H1 (cell line): ENCODE results near the gene TSPAN15. TPM values are rescaled to one million over a fixed set of nuclear protein-coding genes. Genes with fewer than 3 reads are reported as not detected.

Source experiments
- CTCF ChIA-PET: fragments of 300-600 bp; sonication (Branson Sonifier 250); formaldehyde crosslinking; loops from one replicate; lab custom pipeline; 2021; ENCODE audit not compliant: partially characterized antibody; lab: Charles Lee
- POLR2A ChIA-PET: fragments of 300-600 bp; sonication (Branson Sonifier 250); formaldehyde crosslinking; loops from one replicate; lab custom pipeline; 2021; ENCODE audit warnings: inconsistent platforms; ENCODE audit not compliant: partially characterized antibody; lab: Charles Lee
- DNase-seq, 2 experiments: peaks; one replicate each; pipeline versions ENCODE4 v3.0.0 to v3.0.0-alpha.2; 2010 to 2022; ENCODE audit warnings: low spot score in 2 of 2, low read depth in 1 of 2, mixed read lengths in 1 of 2
- FAIRE-seq: peaks from 2 replicates; lab custom pipeline; 2011; peaks lifted over from hg19 to GRCh38; lab: Jason Lieb, UNC
- H2AFZ ChIP-seq: 2 replicates; pipeline ENCODE4 v1.8.1; 2012; ENCODE audit warnings: low read length, inconsistent platforms
- H2AK5ac ChIP-seq: 2 replicates; pipeline ENCODE4 v1.6.1; 2013; ENCODE audit warnings: low read depth, low read length
- H2BK120ac ChIP-seq: replicated peaks from 2 replicates; pipeline ENCODE3; 2013; ENCODE audit warnings: low read depth, low read length, inconsistent platforms
- H2BK12ac ChIP-seq: 2 replicates; pipeline ENCODE4 v1.6.1; 2013; ENCODE audit warnings: low read depth, low read length
- H2BK15ac ChIP-seq: 2 replicates; pipeline ENCODE4 v1.6.1; 2013; ENCODE audit warnings: low read length
- H2BK20ac ChIP-seq: 2 replicates; pipeline ENCODE4 v1.6.1; 2013; ENCODE audit warnings: low read length
- H2BK5ac ChIP-seq: 2 replicates; pipeline ENCODE4 v1.6.1; 2013; ENCODE audit warnings: low read depth, low read length
- H3K14ac ChIP-seq: 2 replicates; pipeline ENCODE4 v1.6.1; 2013; ENCODE audit warnings: inconsistent platforms; ENCODE audit not compliant: insufficient read length
- H3K18ac ChIP-seq: 2 replicates; pipeline ENCODE4 v1.6.1; 2013; ENCODE audit warnings: low read length; ENCODE audit errors: extremely low read depth
- H3K23ac ChIP-seq: 2 replicates; pipeline ENCODE4 v1.6.1; 2013; ENCODE audit warnings: inconsistent platforms; ENCODE audit not compliant: insufficient read length
- H3K23me2 ChIP-seq: 2 replicates; pipeline ENCODE4 v1.6.1; 2013; ENCODE audit warnings: low read depth, low read length
- H3K27ac ChIP-seq: 2 replicates; pipeline ENCODE4 v1.6.1; 2011; ENCODE audit warnings: low read depth, low read length, inconsistent platforms
- H3K27me3 ChIP-seq, 4 experiments: replicated peaks in 1 of 4; 1 replicate in 1 of 4; 2 replicates in 3 of 4; pipeline versions ENCODE4 v1.6.1 to v1.8.1; 2011 to 2013; ENCODE audit warnings: low read length in 3 of 4, mild to moderate bottlenecking in 3 of 4, inconsistent platforms in 2 of 4, mixed read lengths in 2 of 4, moderate library complexity in 1 of 4; ENCODE audit not compliant: control insufficient read depth in 3 of 4, insufficient read depth in 3 of 4; ENCODE audit errors: extremely low read depth in 1 of 4
- H3K36me3 ChIP-seq, 4 experiments: 2 replicates each; pipeline versions ENCODE4 v1.6.1 to v1.8.1; 2011 to 2013; ENCODE audit warnings: mild to moderate bottlenecking in 4 of 4, low read length in 3 of 4, moderate library complexity in 2 of 4, control low read depth in 1 of 4, inconsistent platforms in 1 of 4; ENCODE audit not compliant: insufficient read depth in 4 of 4, control insufficient read depth in 2 of 4
- H3K4ac ChIP-seq: replicated peaks from 2 replicates; pipeline ENCODE3; 2013; ENCODE audit warnings: low read length, low read depth, mixed read lengths, inconsistent platforms; ENCODE audit not compliant: insufficient read length
- H3K4me1 ChIP-seq, 4 experiments: replicated peaks in 1 of 4; 1 replicate in 1 of 4; 2 replicates in 3 of 4; pipeline versions ENCODE4 v1.6.1 to v1.8.1; 2011 to 2013; ENCODE audit warnings: low read length in 3 of 4, inconsistent platforms in 2 of 4, mixed read lengths in 1 of 4; ENCODE audit not compliant: insufficient read depth in 4 of 4, control insufficient read depth in 3 of 4
- H3K4me2 ChIP-seq, 2 experiments: 2 replicates each; pipeline versions ENCODE4 v1.6.1 to v1.8.1; 2011 to 2013; ENCODE audit warnings: low read depth in 2 of 2, low read length in 2 of 2, control low read depth in 1 of 2, inconsistent platforms in 1 of 2, mild to moderate bottlenecking in 1 of 2; ENCODE audit not compliant: insufficient read depth in 1 of 2
- H3K4me3 ChIP-seq, 4 experiments: fragments of 200-600, 300-600 bp in 1 of 4; sonication (generic), shearing (Covaris generic), sonication (Bioruptor Twin) in 1 of 4; 2 replicates each; pipeline versions ENCODE4 v1.5.1 to v1.8.1; 2011 to 2016; ENCODE audit warnings: low read length in 4 of 4, low read depth in 3 of 4, control low read depth in 2 of 4, inconsistent platforms in 2 of 4, mild to moderate bottlenecking in 2 of 4, mixed read lengths in 1 of 4, moderate library complexity in 1 of 4; ENCODE audit not compliant: insufficient read depth in 2 of 4; ENCODE audit errors: extremely low read depth in 1 of 4
- H3K56ac ChIP-seq: replicated peaks from 2 replicates; pipeline ENCODE3; 2013; ENCODE audit warnings: low read depth, mild to moderate bottlenecking, mixed read lengths, low read length, inconsistent platforms; ENCODE audit not compliant: insufficient read length
- H3K79me1 ChIP-seq: 2 replicates; pipeline ENCODE4 v1.6.1; 2013; ENCODE audit warnings: low read depth, low read length, control low read depth
- H3K79me2 ChIP-seq, 2 experiments: 2 replicates each; pipeline versions ENCODE4 v1.6.1 to v1.8.1; 2012 to 2013; ENCODE audit warnings: low read length in 2 of 2, mild to moderate bottlenecking in 2 of 2, inconsistent platforms in 1 of 2; ENCODE audit not compliant: insufficient read depth in 2 of 2, control insufficient read depth in 1 of 2
- H3K9ac ChIP-seq, 4 experiments: replicated peaks in 1 of 4; 1 replicate in 1 of 4; 2 replicates in 3 of 4; pipeline versions ENCODE4 v1.6.1 to v1.8.1; 2011 to 2013; ENCODE audit warnings: low read depth in 3 of 4, low read length in 3 of 4, control low read depth in 2 of 4, mild to moderate bottlenecking in 2 of 4, moderate library complexity in 2 of 4, inconsistent platforms in 1 of 4; ENCODE audit errors: extremely low read depth in 1 of 4
- H3K9me3 ChIP-seq, 2 experiments: 2 replicates each; pipeline versions ENCODE4 v1.6.1 to v1.8.1; 2012 to 2013; ENCODE audit warnings: mild to moderate bottlenecking in 2 of 2, moderate library complexity in 2 of 2, control low read depth in 1 of 2, inconsistent platforms in 1 of 2, low read depth in 1 of 2, low read length in 1 of 2, mixed read lengths in 1 of 2; ENCODE audit not compliant: insufficient read depth in 2 of 2
- H4K20me1 ChIP-seq, 2 experiments: replicated peaks in 1 of 2; 2 replicates each; pipeline versions ENCODE3 to v1.8.1; 2011 to 2013; ENCODE audit warnings: inconsistent platforms in 2 of 2, low read length in 2 of 2, mild to moderate bottlenecking in 1 of 2; ENCODE audit not compliant: insufficient read depth in 2 of 2, control insufficient read depth in 1 of 2
- H4K5ac ChIP-seq: 2 replicates; pipeline ENCODE4 v1.6.1; 2013; ENCODE audit warnings: low read length, low read depth, mixed read lengths, inconsistent platforms; ENCODE audit not compliant: insufficient read length
- H4K8ac ChIP-seq: 2 replicates; pipeline ENCODE4 v1.8.0; 2013; ENCODE audit warnings: mild to moderate bottlenecking, moderate library complexity, low read length, inconsistent platforms; ENCODE audit not compliant: insufficient read depth; ENCODE audit errors: extremely low read depth
- H4K91ac ChIP-seq: replicated peaks from 2 replicates; pipeline ENCODE3; 2013; ENCODE audit warnings: low read length, mixed read lengths, inconsistent platforms; ENCODE audit not compliant: insufficient read length
- ASH2L ChIP-seq: fragments of 200-600, 300-600 bp; sonication (generic); IDR thresholded peaks from one replicate; pipeline ENCODE4 v1.7.1; 2017; ENCODE audit warnings: low read length
- ATF2 ChIP-seq: IDR thresholded peaks from 2 replicates; pipeline ENCODE4 v1.6.1; 2012; ENCODE audit warnings: low read length, inconsistent platforms
- CHD1 ChIP-seq: IDR thresholded peaks from 2 replicates; pipeline ENCODE4 v1.6.1; 2012; ENCODE audit warnings: low read depth, low read length, improper control_type of control experiment
- EGR1 ChIP-seq: IDR thresholded peaks from 2 replicates; pipeline ENCODE4 v1.6.1; 2011; ENCODE audit warnings: low read depth, low read length, borderline replicate concordance
- KDM4A ChIP-seq: IDR thresholded peaks from one replicate; pipeline ENCODE4 v1.7.1; 2012; ENCODE audit warnings: low read depth, mild to moderate bottlenecking, moderate library complexity, low read length, inconsistent platforms; ENCODE audit not compliant: severe bottlenecking
- POLR2A ChIP-seq, 2 experiments: IDR thresholded peaks; 1 replicate in 1 of 2; 2 replicates in 1 of 2; pipeline ENCODE4 v1.6.1; 2011; ENCODE audit warnings: low read depth in 2 of 2, low read length in 2 of 2, mild to moderate bottlenecking in 2 of 2; ENCODE audit errors: control extremely low read depth in 1 of 2
- POU5F1 ChIP-seq: IDR thresholded peaks from 2 replicates; pipeline ENCODE4 v1.6.1; 2011; ENCODE audit warnings: low read depth, mild to moderate bottlenecking, low read length, moderate library complexity
- RFX5 ChIP-seq: IDR thresholded peaks from 2 replicates; pipeline ENCODE4 v1.6.1; 2011; ENCODE audit warnings: low read depth, low read length, improper control_type of control experiment, borderline replicate concordance
- SUZ12 ChIP-seq: fragments of 200-600 bp; sonication (generic); IDR thresholded peaks from 2 replicates; pipeline ENCODE4 v1.6.1; 2012; ENCODE audit warnings: mild to moderate bottlenecking, inconsistent platforms, low read length, moderate library complexity, mixed read lengths
- TAF1 ChIP-seq: IDR thresholded peaks from 2 replicates; pipeline ENCODE4 v1.6.1; 2011; ENCODE audit warnings: mild to moderate bottlenecking, low read depth, low read length
- TEAD4 ChIP-seq: IDR thresholded peaks from 2 replicates; pipeline ENCODE4 v1.6.1; 2012; ENCODE audit warnings: low read depth, low read length, inconsistent platforms, mixed read lengths
- WGBS, 2 experiments: shearing (Covaris generic) in 1 of 2; methylation state at CpG; one replicate each; pipeline versions ENCODE4 v1.1.6 to v1.1.7; 2013 to 2015; ENCODE audit warnings: low lambda C conversion rate in 2 of 2, mixed read lengths in 2 of 2, inconsistent platforms in 1 of 2, low coverage in 1 of 2, missing lambda C conversion rate in 1 of 2; ENCODE audit not compliant: insufficient replicate concordance in 2 of 2, insufficient coverage in 1 of 2, insufficient read length in 1 of 2; ENCODE audit errors: extremely low coverage in 1 of 2, missing lambda C conversion rate in 1 of 2; 5-methylcytosine and 5-hydroxymethylcytosine counted together
- polyA plus RNA-seq, 7 experiments: library from polyadenylated mRNA; depleted of rRNA in 3 of 7; stranded (reverse) in 5 of 7; unstranded in 2 of 7; fragments of >200 nt in 5 of 7; fragments of 200-250 nt in 2 of 7; gene quantifications; 1 replicate in 5 of 7; 2 replicates in 1 of 7; 4 replicates in 1 of 7; pipeline versions ENCODE4 v1.2.1 to v1.2.3, GENCODE V29; 2011 to 2013; ENCODE audit warnings: missing spikeins in 2 of 7, mixed read lengths in 2 of 7
- total RNA-seq: library from RNA; stranded (reverse); fragmentation: NEBNext Ultra II Directional; extraction: Animal tissue kit (Norgen Biotek cat#: 25700); gene quantifications from 2 replicates; pipeline ENCODE4 v1.2.1, GENCODE V29; 2021
- TF ChIP-seq, protein P1 (sequence below): IDR thresholded peaks from 2 replicates; pipeline ENCODE4 v1.6.1; 2011; ENCODE audit warnings: low read depth, mild to moderate bottlenecking, low read length; ENCODE audit not compliant: insufficient read depth

TSPAN15 gene
- total and polyA plus RNA-seq, 2 of the 8 experiments (the other 6 are each of a cell fraction or from before 2014, with no cell fraction given), result 9.7 to 20.0 TPM

GRCh38 chr10:69481811-69482524, 30.7 kb downstream of the TSPAN15 start:
- no peak overlapping the region for H4K91ac ChIP-seq
- H3K14ac ChIP-seq, result no peak overlapping the region
- no peaks in the 10 kb centered on the region for H3K27me3 ChIP-seq
- H4K20me1 ChIP-seq, result no peaks in the 10 kb centered on the region
- no peaks in the 10 kb centered on the region for H3K79me2 ChIP-seq
- H3K4ac ChIP-seq, result no peak overlapping the region
- no peak overlapping the region for H2BK120ac ChIP-seq
- ChIA-PET CTCF (interaction anchor here (1.0 to 1.4 kb wide), 3 partner anchors 10 to 75 kb away, joined by 3 to 5 read pairs (median 3); partner anchors contain the start of gene TSPAN15), POLR2A (no interaction called here)
- H3K18ac ChIP-seq, result no peak overlapping the region
- H2AK5ac ChIP-seq, result no peak overlapping the region
- no peaks in the 10 kb centered on the region for H3K36me3 ChIP-seq
- H3K4me3 ChIP-seq, result no peak overlapping the region
- no peak overlapping the region for H2BK15ac ChIP-seq
- H2BK12ac ChIP-seq, result no peak overlapping the region
- no peak overlapping the region for H2AFZ ChIP-seq
- H3K9me3 ChIP-seq, result no peaks in the 10 kb centered on the region
- no peaks in the 10 kb centered on the region; a peak in 1 of 7 replicates for H3K4me1 ChIP-seq
- no peak overlapping the region for H3K56ac ChIP-seq
- no peaks in the 10 kb centered on the region for H3K79me1 ChIP-seq
- no peak overlapping the region for H3K9ac ChIP-seq
- H4K5ac ChIP-seq, result no peak overlapping the region
- H2BK5ac ChIP-seq, result no peak overlapping the region
- WGBS, 2 experiments, result 89% methylated on average over 4 of the region's 4 CpGs; no CpG with 5 or more reads in 1 of the 2 experiments
- no peak overlapping the region for H3K27ac ChIP-seq
- no peak overlapping the region for H2BK20ac ChIP-seq
- no peak overlapping the region for H3K4me2 ChIP-seq
- no peak overlapping the region for H4K8ac ChIP-seq
- H3K23me2 ChIP-seq, result no peaks in the 10 kb centered on the region
- DNase-seq (no peak), FAIRE-seq (no peak)
- no peak overlapping the region for H3K23ac ChIP-seq
- TF ChIP-seq TEAD4 (no peak), EGR1 (no peak), ATF2 (no peak), KDM4A (no peak), ASH2L (no peak), POLR2A (IDR thresholded peaks at IDR 0.05; ENCODE audit: control extremely low read depth in 1 of 2, low read depth in 2 of 2, low read length in 2 of 2) (no peak), CHD1 (no peak), RFX5 (no peak), POU5F1 (no peak), SUZ12 (no peak), TAF1 (no peak)
- TF ChIP-seq, protein P1, sequence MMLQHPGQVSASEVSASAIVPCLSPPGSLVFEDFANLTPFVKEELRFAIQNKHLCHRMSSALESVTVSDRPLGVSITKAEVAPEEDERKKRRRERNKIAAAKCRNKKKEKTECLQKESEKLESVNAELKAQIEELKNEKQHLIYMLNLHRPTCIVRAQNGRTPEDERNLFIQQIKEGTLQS, result no peak
